ENCODE data around the gene TUBB.

- no peak for TF ChIP-seq EZH2 (IDR thresholded peaks at IDR 0.05; ENCODE audit: borderline replicate concordance, insufficient read depth, low read depth, low read length, poor library complexity, severe bottlenecking)
- TF ChIP-seq CTCF (IDR thresholded peaks at IDR 0.05) = no peak
Observed at GRCh38 chr6:30742316-30743098, 22.4 kb downstream of the TUBB start, which contains the start of gene FLOT1.

Measured in B cell (primary cell).